Body of pancreas (tissue), 4 donors: ENCODE data around the gene MED25. TPM values are rescaled to one million over a fixed set of nuclear protein-coding genes. Genes with fewer than 3 reads are reported as not detected.

ENCODE experiments used
- ATAC-seq: fragments of 150-250 bp; one replicate; pipeline ENCODE4 v1.9.1; 2016
- DNase-seq, 4 donors: peaks; one replicate each; pipeline ENCODE4 v3.0.0-alpha.2; 2019
- H3K27ac ChIP-seq, 4 donors: fragments of 200-600 bp; sonication (generic); 1 replicate in 3 of 4; 2 replicates in 1 of 4; pipeline versions ENCODE4 v1.5.1 to v1.6.1; 2016 to 2019; ENCODE audit warnings: mild to moderate bottlenecking in 1 of 4, mixed read lengths in 1 of 4, moderate library complexity in 1 of 4
- H3K27me3 ChIP-seq, 2 donors: fragments of 200-600 bp; sonication (generic); one replicate each; pipeline ENCODE4 v1.6.0; 2016; ENCODE audit warnings: mild to moderate bottlenecking in 1 of 2
- H3K36me3 ChIP-seq, 2 donors: fragments of 200-600 bp; sonication (generic); replicated peaks in 1 of 2; 2 replicates each; pipeline ENCODE4 v1.5.1; 2016; ENCODE audit warnings: low read depth in 2 of 2; ENCODE audit not compliant: insufficient read depth in 1 of 2
- H3K4me1 ChIP-seq: fragments of 200-600 bp; sonication (generic); one replicate; pipeline ENCODE4 v1.6.0; 2016
- H3K4me3 ChIP-seq, 2 donors: fragments of 200-600 bp; sonication (generic); 1 replicate in 1 of 2; 2 replicates in 1 of 2; pipeline ENCODE4 v1.5.1; 2016 to 2019
- H3K9me3 ChIP-seq, 3 donors: fragments of 200-600 bp; sonication (generic); 1 replicate in 2 of 3; 2 replicates in 1 of 3; pipeline ENCODE4 v1.5.1; 2016
- CTCF ChIP-seq, 7 experiments: fragments of 450-650 bp in 4 of 7; fragments of 200-600 bp in 3 of 7; sonication (generic) in 3 of 7; IDR thresholded peaks; one replicate each; pipeline ENCODE4 v1.5.1; 2016 to 2019; ENCODE audit warnings: antibody characterized with exemption in 7 of 7
- POLR2A ChIP-seq, 3 donors: fragments of 450-650 bp; IDR thresholded peaks; one replicate each; pipeline ENCODE4 v1.6.1; 2016; ENCODE audit warnings: antibody characterized with exemption in 3 of 3, mild to moderate bottlenecking in 2 of 3
- WGBS, 2 donors: methylation state at CpG; one replicate each; pipeline ENCODE4 v1.1.5; 2017; 5-methylcytosine and 5-hydroxymethylcytosine counted together
- intact Hi-C: fragments of 100-400 bp; cut with DNase I; formaldehyde crosslinking; loops from one replicate; pipeline ENCODE4 v1.15.1; 2023
- total RNA-seq, 2 donors: library from RNA; depleted of rRNA; stranded (reverse); fragments of >200 nt; gene quantifications; one replicate each; pipeline ENCODE4 v1.1.0, GENCODE V29; 2016

MED25 gene
- total RNA-seq, 2 donors from 2014 or later: 15.8 to 16.9 TPM

GRCh38 chr19:49848938-49849337 lies 30.8 kb downstream of the MED25 start:
- TF ChIP-seq POLR2A (IDR thresholded peaks at IDR 0.05): no peak
- no peak for TF ChIP-seq CTCF (IDR thresholded peaks at IDR 0.05)
- no peak overlapping the region for H3K27ac ChIP-seq
- 85 to 89% methylated on average over 3 of the region's 3 CpGs for WGBS, 2 donors
- ATAC-seq: no peak
- H3K27me3 ChIP-seq: no peaks in the 10 kb centered on the region
- H3K4me3 ChIP-seq: no peak overlapping the region
- no peak for DNase-seq
- H3K9me3 ChIP-seq: no peaks in the 10 kb centered on the region
- H3K36me3 ChIP-seq: no peaks in the 10 kb centered on the region
- intact Hi-C loops: no loop called here
- H3K4me1 ChIP-seq: peaks cover 30% of the 10 kb centered on the region

DNA sequence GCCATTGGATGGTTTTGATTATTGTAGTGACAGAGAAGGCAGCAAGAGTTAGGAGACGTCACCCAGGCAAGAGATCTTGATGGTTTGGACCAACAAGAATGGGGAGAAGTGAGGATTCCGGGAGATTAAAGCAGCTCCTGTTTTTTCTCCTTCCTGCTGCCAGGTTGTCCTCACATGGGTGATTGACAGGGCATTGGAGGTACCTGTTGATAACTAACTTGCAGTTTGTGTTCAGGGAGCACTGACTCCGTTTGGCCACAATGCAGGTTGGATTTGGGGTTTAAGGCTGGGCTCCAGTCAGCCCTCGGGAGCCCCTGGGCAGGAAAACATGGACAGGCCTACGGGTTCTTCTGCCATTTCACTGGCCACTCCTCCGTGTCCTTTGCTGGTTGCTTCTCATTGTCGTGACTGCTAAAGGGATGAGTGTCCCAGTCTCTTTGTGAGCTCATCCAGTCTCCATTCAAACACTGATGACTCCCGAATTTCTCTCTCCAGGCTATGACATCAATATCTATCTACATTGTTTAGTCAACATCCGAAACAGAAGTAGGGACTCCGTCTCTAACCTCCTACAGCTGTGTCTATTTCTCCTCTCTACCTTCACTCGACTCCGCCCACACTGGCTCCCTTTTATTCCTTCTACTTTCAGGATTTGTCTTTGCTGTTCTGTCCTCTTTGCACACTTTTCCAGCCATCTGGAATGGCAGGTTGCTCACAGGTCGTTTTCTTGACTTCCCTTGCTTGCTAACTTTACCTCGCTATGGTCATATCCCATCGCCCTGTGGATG lies 31.5 kb downstream of the MED25 start:
- Histone ChIP-seq H3K4me1 (peaks cover 36% of the 10 kb centered on the region), H3K27me3 (no peaks in the 10 kb centered on the region), H3K27ac (peak overlapping the region in 3 of 4 donors; percentile 99), H3K4me3 (no peak overlapping the region), H3K9me3 (no peaks in the 10 kb centered on the region), H3K36me3 (no peaks in the 10 kb centered on the region)
- 85 to 87% methylated on average over 14 to 15 of the region's 15 CpGs for WGBS, 2 donors
- intact Hi-C loops: no loop called here
- no peak for DNase-seq
- TF ChIP-seq CTCF (IDR thresholded peaks at IDR 0.05) (no peak), POLR2A (IDR thresholded peaks at IDR 0.05) (no peak)
- no peak for ATAC-seq

DNA sequence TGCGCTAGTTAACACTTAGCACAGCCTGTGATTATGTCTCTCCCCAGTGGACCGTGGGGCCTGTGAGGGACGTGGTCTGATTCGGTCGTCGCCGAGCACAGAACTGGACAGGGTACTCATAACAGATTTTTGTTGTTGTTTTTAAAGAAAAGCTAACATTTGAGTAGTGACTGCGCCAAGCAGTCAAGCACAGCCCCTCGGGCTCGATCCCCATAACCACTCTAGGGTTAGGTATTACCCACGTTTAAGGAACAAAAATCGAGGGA lies 32.1 kb downstream of the MED25 start:
- WGBS, 2 donors: 39 to 51% methylated on average over 12 of the region's 12 CpGs
- intact Hi-C loops: no loop called here

DNA sequence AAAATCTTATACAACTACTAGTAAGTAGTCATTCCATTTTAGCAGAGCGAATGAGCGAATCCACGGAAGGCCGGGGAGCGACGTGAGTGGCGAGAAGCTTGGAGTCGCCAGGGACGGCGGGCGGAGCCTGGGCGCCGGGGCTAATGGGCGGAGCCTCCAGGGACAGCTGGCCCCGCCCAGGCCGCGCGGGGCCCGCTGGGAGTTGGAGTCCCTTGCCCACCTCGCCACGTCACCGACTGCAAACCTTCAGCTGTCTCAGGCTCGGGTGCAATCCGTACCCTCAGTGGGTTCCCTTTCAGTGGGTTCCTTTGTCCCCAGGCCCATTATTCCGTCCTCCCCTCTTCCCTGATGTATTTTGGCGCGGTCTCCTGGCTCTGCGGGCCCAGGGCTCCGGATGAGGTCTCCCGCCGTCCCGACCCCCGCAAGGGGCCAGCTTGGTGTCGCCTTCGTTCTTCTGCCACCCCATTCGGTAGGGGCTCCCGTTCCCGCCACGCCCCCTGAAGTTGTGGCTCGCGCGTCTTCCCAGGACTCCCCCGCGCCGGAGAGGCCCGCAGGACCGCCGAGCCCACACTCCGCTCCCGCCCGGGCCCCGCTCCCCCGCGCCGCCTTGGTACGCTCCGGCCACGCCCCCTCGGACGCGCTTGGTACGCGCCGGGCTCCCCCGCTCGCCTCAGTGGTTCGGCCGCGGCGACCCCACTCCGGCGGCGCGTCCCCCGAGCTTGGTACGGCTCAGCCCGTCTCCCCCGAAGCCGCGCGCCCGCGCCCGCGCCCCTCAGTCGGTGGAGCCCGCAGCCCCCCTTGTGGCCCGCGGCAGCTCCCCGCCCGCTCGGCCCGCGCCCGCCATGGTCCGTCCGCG lies 32.6 kb downstream of the MED25 start, which contains the start of gene PTOV1:
TSS of gene PTOV1 (plus strand) at position 673 of the 856 bp plus-strand sequence.
- intact Hi-C loops: no loop called here
- peak in 1 of 7 experiments; percentile 15 for TF ChIP-seq CTCF (IDR thresholded peaks at IDR 0.05)
- peak; percentile 80 to 89 (median 83) for TF ChIP-seq POLR2A (IDR thresholded peaks at IDR 0.05)
- Histone ChIP-seq H3K4me1 (peaks cover 36% of the 10 kb centered on the region), H3K9me3 (no peaks in the 10 kb centered on the region), H3K4me3 (peak within 1 kb of the TSS; percentile 44 to 75), H3K36me3 (no peaks in the 10 kb centered on the region), H3K27me3 (no peaks in the 10 kb centered on the region), H3K27ac (peak within 1 kb of the TSS; percentile 93 to 99 (median 99))
- peak; percentile 94 for ATAC-seq
- WGBS, 2 donors: 0% methylated on average over 6 to 67 of the region's 98 CpGs
- peak; percentile 93 to 94 (median 94) for DNase-seq

More for the DNA sequence above, 32.1 kb downstream of the MED25 start:
- DNase-seq: no peak
- Histone ChIP-seq H3K36me3 (no peaks in the 10 kb centered on the region), H3K4me1 (peaks cover 36% of the 10 kb centered on the region), H3K9me3 (no peaks in the 10 kb centered on the region), H3K27me3 (no peaks in the 10 kb centered on the region), H3K27ac (peak overlapping the region; percentile 93 to 99 (median 99)), H3K4me3 (peak overlapping the region in 1 of 2 donors; percentile 44)
- ATAC-seq: no peak
- no peak for TF ChIP-seq POLR2A (IDR thresholded peaks at IDR 0.05)
